ENCODE results near the gene GLOD5.

Gene GLOD5

GRCh38 chrX:48784726-48785125, 23.2 kb downstream of the GLOD5 start:
- H3K4me1 ChIP-seq (ENCODE audit: control insufficient read depth, insufficient read depth, low read length) = no peaks in the 10 kb centered on the region
- no peaks in the 10 kb centered on the region for H3K27me3 ChIP-seq (ENCODE audit: control insufficient read depth, insufficient read depth, low read length, poor library complexity, severe bottlenecking)
- H3K4me3 ChIP-seq (ENCODE audit: insufficient read depth, low read depth, low read length) = no peak overlapping the region
- no peaks in the 10 kb centered on the region for H3K9me3 ChIP-seq (ENCODE audit: control insufficient read depth, low read length)
- 75 to 77% methylated on average over 3 of the region's 3 CpGs for WGBS, 2 experiments
- no peak overlapping the region for H3K27ac ChIP-seq (ENCODE audit: insufficient read depth, low read depth, low read length, poor library complexity, severe bottlenecking)
- no peaks in the 10 kb centered on the region for H3K36me3 ChIP-seq (ENCODE audit: control insufficient read depth, insufficient read depth, low read length)

- no peak overlapping the region for H3K27ac ChIP-seq (ENCODE audit: insufficient read depth, low read depth, low read length, poor library complexity, severe bottlenecking)
- H3K4me1 ChIP-seq (ENCODE audit: control insufficient read depth, insufficient read depth, low read length) = no peaks in the 10 kb centered on the region
Measured at GRCh38 chrX:48785186-48785539, 23.6 kb downstream of the GLOD5 start.

GRCh38 chrX:48785540-48786214, 24.1 kb downstream of the GLOD5 start:
- Histone ChIP-seq H3K27me3 (ENCODE audit: control insufficient read depth, insufficient read depth, low read length, poor library complexity, severe bottlenecking) (no peaks in the 10 kb centered on the region), H3K27ac (ENCODE audit: insufficient read depth, low read depth, low read length, poor library complexity, severe bottlenecking) (no peak overlapping the region), H3K36me3 (ENCODE audit: control insufficient read depth, insufficient read depth, low read length) (no peaks in the 10 kb centered on the region), H3K4me3 (ENCODE audit: insufficient read depth, low read depth, low read length) (no peak overlapping the region), H3K9me3 (ENCODE audit: control insufficient read depth, low read length) (no peaks in the 10 kb centered on the region), H3K4me1 (ENCODE audit: control insufficient read depth, insufficient read depth, low read length) (no peaks in the 10 kb centered on the region)
- 89 to 91% methylated on average over 16 of the region's 16 CpGs for WGBS, 2 experiments

More at GRCh38 chrX:48785186-48785539, 23.6 kb downstream of the GLOD5 start:
- Histone ChIP-seq H3K36me3 (ENCODE audit: control insufficient read depth, insufficient read depth, low read length) (no peaks in the 10 kb centered on the region), H3K4me3 (ENCODE audit: insufficient read depth, low read depth, low read length) (no peak overlapping the region), H3K27me3 (ENCODE audit: control insufficient read depth, insufficient read depth, low read length, poor library complexity, severe bottlenecking) (no peaks in the 10 kb centered on the region), H3K9me3 (ENCODE audit: control insufficient read depth, low read length) (no peaks in the 10 kb centered on the region)
- WGBS, 2 experiments = 90 to 100% methylated on average over 1 of the region's 1 CpG

- H3K27me3 ChIP-seq (ENCODE audit: control insufficient read depth, insufficient read depth, low read length, poor library complexity, severe bottlenecking) = no peaks in the 10 kb centered on the region
- no peaks in the 10 kb centered on the region for H3K9me3 ChIP-seq (ENCODE audit: control insufficient read depth, low read length)
- no peaks in the 10 kb centered on the region for H3K4me1 ChIP-seq (ENCODE audit: control insufficient read depth, insufficient read depth, low read length)
- H3K27ac ChIP-seq (ENCODE audit: insufficient read depth, low read depth, low read length, poor library complexity, severe bottlenecking) = no peak within 1 kb of the TSS
- no peaks in the 10 kb centered on the region for H3K36me3 ChIP-seq (ENCODE audit: control insufficient read depth, insufficient read depth, low read length)
- 83 to 89% methylated on average over 4 to 7 of the region's 7 CpGs for WGBS, 2 experiments
- H3K4me3 ChIP-seq (ENCODE audit: insufficient read depth, low read depth, low read length) = no peak within 1 kb of the TSS
Measured at GRCh38 chrX:48786341-48786800, 24.8 kb downstream of the GLOD5 start, which contains the start of gene GATA1. GATA1 (plus strand) TSS chrX:48786590; CDS start chrX:48791110, 4,520 bp downstream.

GRCh38 chrX:48786825-48787504, 25.4 kb downstream of the GLOD5 start:
- Histone ChIP-seq H3K4me1 (ENCODE audit: control insufficient read depth, insufficient read depth, low read length) (no peaks in the 10 kb centered on the region), H3K9me3 (ENCODE audit: control insufficient read depth, low read length) (no peaks in the 10 kb centered on the region), H3K27me3 (ENCODE audit: control insufficient read depth, insufficient read depth, low read length, poor library complexity, severe bottlenecking) (no peaks in the 10 kb centered on the region), H3K27ac (ENCODE audit: insufficient read depth, low read depth, low read length, poor library complexity, severe bottlenecking) (no peak overlapping the region), H3K36me3 (ENCODE audit: control insufficient read depth, insufficient read depth, low read length) (no peaks in the 10 kb centered on the region), H3K4me3 (ENCODE audit: insufficient read depth, low read depth, low read length) (no peak overlapping the region)
- 85 to 89% methylated on average over 6 of the region's 6 CpGs for WGBS, 2 experiments

GRCh38 chrX:48787505-48788443, 26.2 kb downstream of the GLOD5 start:
- Histone ChIP-seq H3K4me3 (ENCODE audit: insufficient read depth, low read depth, low read length) (no peak overlapping the region), H3K9me3 (ENCODE audit: control insufficient read depth, low read length) (no peaks in the 10 kb centered on the region), H3K4me1 (ENCODE audit: control insufficient read depth, insufficient read depth, low read length) (no peaks in the 10 kb centered on the region), H3K27me3 (ENCODE audit: control insufficient read depth, insufficient read depth, low read length, poor library complexity, severe bottlenecking) (no peaks in the 10 kb centered on the region), H3K27ac (ENCODE audit: insufficient read depth, low read depth, low read length, poor library complexity, severe bottlenecking) (no peak overlapping the region), H3K36me3 (ENCODE audit: control insufficient read depth, insufficient read depth, low read length) (no peaks in the 10 kb centered on the region)
- 86 to 87% methylated on average over 16 to 17 of the region's 17 CpGs for WGBS, 2 experiments

- WGBS, 2 experiments = 91 to 95% methylated on average over 5 to 7 of the region's 7 CpGs
- H3K36me3 ChIP-seq (ENCODE audit: control insufficient read depth, insufficient read depth, low read length) = no peaks in the 10 kb centered on the region
Measured at GRCh38 chrX:48789366-48790220, 28.0 kb downstream of the GLOD5 start.

GRCh38 chrX:48790477-48790876, 28.9 kb downstream of the GLOD5 start:
- WGBS, 2 experiments = 75 to 85% methylated on average over 5 of the region's 5 CpGs
- no peak overlapping the region for H3K4me3 ChIP-seq (ENCODE audit: insufficient read depth, low read depth, low read length)
- H3K36me3 ChIP-seq (ENCODE audit: control insufficient read depth, insufficient read depth, low read length) = no peaks in the 10 kb centered on the region
- no peaks in the 10 kb centered on the region for H3K27me3 ChIP-seq (ENCODE audit: control insufficient read depth, insufficient read depth, low read length, poor library complexity, severe bottlenecking)
- no peaks in the 10 kb centered on the region for H3K9me3 ChIP-seq (ENCODE audit: control insufficient read depth, low read length)
- H3K4me1 ChIP-seq (ENCODE audit: control insufficient read depth, insufficient read depth, low read length) = no peaks in the 10 kb centered on the region
- no peak overlapping the region for H3K27ac ChIP-seq (ENCODE audit: insufficient read depth, low read depth, low read length, poor library complexity, severe bottlenecking)

More at GRCh38 chrX:48789366-48790220, 28.0 kb downstream of the GLOD5 start:
- H3K27me3 ChIP-seq (ENCODE audit: control insufficient read depth, insufficient read depth, low read length, poor library complexity, severe bottlenecking) = no peaks in the 10 kb centered on the region
- no peak overlapping the region for H3K27ac ChIP-seq (ENCODE audit: insufficient read depth, low read depth, low read length, poor library complexity, severe bottlenecking)
- no peaks in the 10 kb centered on the region for H3K9me3 ChIP-seq (ENCODE audit: control insufficient read depth, low read length)
- no peak overlapping the region for H3K4me3 ChIP-seq (ENCODE audit: insufficient read depth, low read depth, low read length)
- no peaks in the 10 kb centered on the region for H3K4me1 ChIP-seq (ENCODE audit: control insufficient read depth, insufficient read depth, low read length)

- WGBS, 2 experiments = 89 to 91% methylated on average over 11 of the region's 11 CpGs
- Histone ChIP-seq H3K4me3 (ENCODE audit: insufficient read depth, low read depth, low read length) (no peak overlapping the region), H3K36me3 (ENCODE audit: control insufficient read depth, insufficient read depth, low read length) (no peaks in the 10 kb centered on the region), H3K9me3 (ENCODE audit: control insufficient read depth, low read length) (no peaks in the 10 kb centered on the region), H3K27ac (ENCODE audit: insufficient read depth, low read depth, low read length, poor library complexity, severe bottlenecking) (no peak overlapping the region), H3K27me3 (ENCODE audit: control insufficient read depth, insufficient read depth, low read length, poor library complexity, severe bottlenecking) (no peaks in the 10 kb centered on the region), H3K4me1 (ENCODE audit: control insufficient read depth, insufficient read depth, low read length) (no peaks in the 10 kb centered on the region)
Measured at GRCh38 chrX:48791063-48791820, 29.7 kb downstream of the GLOD5 start.

Measured in ectodermal cell (in vitro differentiated cells).